GM12865 (cell line): Measurements from ENCODE around the gene NELFB.

Source experiments
- DNase-seq: peaks from one replicate; pipeline ENCODE4 v3.0.0; 2010; ENCODE audit warnings: low read depth
- H3K4me3 ChIP-seq: 2 replicates; pipeline ENCODE4 v1.5.1; 2011; ENCODE audit warnings: mild to moderate bottlenecking, low read depth, low read length, control low read depth
- CTCF ChIP-seq: IDR thresholded peaks from 2 replicates; pipeline ENCODE4 v1.5.1; 2011; ENCODE audit warnings: low read length, control low read depth, low read depth, inconsistent platforms; ENCODE audit not compliant: insufficient read depth; ENCODE audit errors: missing control alignments

Gene NELFB

GRCh38 chr9:137243626-137244485, 11.3 kb upstream of the NELFB start:
- TF ChIP-seq CTCF = no peak
- H3K4me3 ChIP-seq = no peak overlapping the region
- DNase-seq = no peak

- DNase-seq = no peak
- H3K4me3 ChIP-seq = no peak overlapping the region
- no peak for TF ChIP-seq CTCF
These were observed 10.4 kb upstream of the NELFB start for GRCh38 chr9:137244486-137245449.

- no peak overlapping the region for H3K4me3 ChIP-seq
- TF ChIP-seq CTCF = no peak
- no peak for DNase-seq
These were observed 9.4 kb upstream of the NELFB start for GRCh38 chr9:137245450-137246421.

GRCh38 chr9:137247135-137247915, 7.8 kb upstream of the NELFB start:
- no peak for TF ChIP-seq CTCF
- DNase-seq = no peak
- H3K4me3 ChIP-seq = no peak overlapping the region

GRCh38 chr9:137247916-137248175, 7.3 kb upstream of the NELFB start:
- no peak for DNase-seq
- no peak overlapping the region for H3K4me3 ChIP-seq
- no peak for TF ChIP-seq CTCF
